SU-DHL-6 (cell line): ENCODE measurements around the gene C5orf15.
"Not testable (repeated sequence)": the region's sequence is repeated elsewhere in the genome, so short reads cannot be mapped to it uniquely, and the experiment has no call there.

ENCODE experiments used
- H2AFZ ChIP-seq: fragments of 200-600 bp; sonication (generic); 2 replicates; pipeline ENCODE4 v1.6.1; 2014; ENCODE audit warnings: low read depth, mild to moderate bottlenecking, moderate library complexity, mixed read lengths, antibody characterized with exemption, low read length; ENCODE audit not compliant: severe bottlenecking
- H3F3A ChIP-seq: fragments of 200-600 bp; shearing (Covaris generic); 2 replicates; pipeline ENCODE4 v1.6.0; 2016; ENCODE audit warnings: antibody characterized with exemption, mild to moderate bottlenecking; ENCODE audit not compliant: insufficient read depth
- H3K27ac ChIP-seq: fragments of 200-600 bp; sonication (generic); 2 replicates; pipeline ENCODE4 v1.5.1; 2016; ENCODE audit warnings: low read depth, mild to moderate bottlenecking, low read length, moderate library complexity, mixed read lengths
- H3K27me3 ChIP-seq: fragments of 200-600 bp; sonication (generic), shearing (Covaris generic); 2 replicates; pipeline ENCODE4 v1.6.0; 2014; ENCODE audit warnings: mild to moderate bottlenecking, low read length
- H3K36me3 ChIP-seq: fragments of 200-600 bp; sonication (generic); 2 replicates; pipeline ENCODE4 v1.6.1; 2014; ENCODE audit warnings: mild to moderate bottlenecking, low read length, mixed read lengths
- H3K4me2 ChIP-seq: fragments of 300-600, 200-600 bp; shearing (Covaris generic), sonication (generic); 2 replicates; pipeline ENCODE4 v1.6.0; 2014; ENCODE audit warnings: low read length, low read depth, mild to moderate bottlenecking; ENCODE audit not compliant: poor library complexity, severe bottlenecking
- H3K4me3 ChIP-seq: fragments of 200-600 bp; sonication (generic); 2 replicates; pipeline ENCODE4 v1.5.1; 2014; ENCODE audit warnings: antibody characterized with exemption, low read length, mild to moderate bottlenecking, mixed read lengths; ENCODE audit not compliant: insufficient read depth, poor library complexity, severe bottlenecking
- H3K79me2 ChIP-seq: fragments of 200-600 bp; sonication (generic); 2 replicates; pipeline ENCODE4 v1.6.1; 2014; ENCODE audit warnings: mild to moderate bottlenecking, low read length, moderate library complexity; ENCODE audit not compliant: insufficient read depth
- H3K9ac ChIP-seq: fragments of 200-600 bp; sonication (generic); 2 replicates; pipeline ENCODE4 v1.7.0; 2014; ENCODE audit warnings: mild to moderate bottlenecking, low read length
- H3K9me2 ChIP-seq: fragments of 200-600 bp; sonication (generic); replicated peaks from 2 replicates; pipeline ENCODE4 v1.6.1; 2014; ENCODE audit warnings: low read length; ENCODE audit not compliant: insufficient read depth
- H3K9me3 ChIP-seq: fragments of 200-600 bp; sonication (generic); 2 replicates; pipeline ENCODE4 v1.6.1; 2014; ENCODE audit warnings: low read length, mixed read lengths; ENCODE audit not compliant: insufficient read depth
- H4K20me1 ChIP-seq: fragments of 200-600 bp; sonication (generic); 2 replicates; pipeline ENCODE4 v1.6.1; 2014; ENCODE audit warnings: low read depth, mild to moderate bottlenecking, antibody characterized with exemption, low read length, moderate library complexity, mixed read lengths
- EZH2phosphoT487 ChIP-seq: fragments of 200-600 bp; sonication (generic), shearing (Covaris generic); conservative IDR thresholded peaks from 2 replicates; pipeline ENCODE4 v1.6.1; 2018; ENCODE audit warnings: mild to moderate bottlenecking, antibody characterized with exemption, low read length, moderate library complexity, mixed read lengths
- TF ChIP-seq, protein P1 (sequence below): fragments of 200-600 bp; sonication (generic); IDR thresholded peaks from one replicate; pipeline ENCODE4 v1.5.1; 2017; ENCODE audit warnings: antibody characterized with exemption, mild to moderate bottlenecking, low read length, moderate library complexity; ENCODE audit not compliant: insufficient read depth, poor library complexity, severe bottlenecking

Gene C5orf15

DNA sequence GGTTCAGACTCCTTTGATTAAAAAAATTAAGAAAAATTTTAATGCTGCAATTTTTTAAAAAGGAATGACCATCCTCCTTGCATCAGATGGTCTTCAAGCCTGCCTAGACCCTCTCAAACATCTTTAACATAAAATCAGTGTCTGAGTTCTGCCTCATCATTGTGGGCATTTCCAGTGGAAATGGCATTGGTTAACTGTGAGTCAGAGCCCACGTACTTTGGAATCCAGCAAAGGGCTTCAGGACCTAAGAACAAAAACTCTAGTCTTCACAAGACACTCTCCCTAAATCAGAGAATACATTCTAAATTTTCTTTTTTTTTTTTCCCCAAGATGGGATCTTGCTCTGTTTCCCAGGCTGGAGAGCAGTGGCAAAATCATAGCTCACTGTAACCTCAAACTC lies 9.4 kb upstream of the C5orf15 start:
- Histone ChIP-seq H3K79me2 (no peaks in the 10 kb centered on the region), H3K4me2 (no peak overlapping the region), H3K36me3 (peaks cover 17% of the 10 kb centered on the region; the same call in 1 of the 2 replicates), H3K4me3 (no peak overlapping the region), H3K27me3 (no peaks in the 10 kb centered on the region), H4K20me1 (no peaks in the 10 kb centered on the region), H2AFZ (no peak overlapping the region), H3F3A (peaks cover 5% of the 10 kb centered on the region; the same call in 1 of the 2 replicates), H3K9me2 (no peaks in the 10 kb centered on the region), H3K9ac (no peak overlapping the region), H3K27ac (no peak overlapping the region), H3K9me3 (no peaks in the 10 kb centered on the region)
- no peak for TF ChIP-seq EZH2phosphoT487
- TF ChIP-seq, protein P1, sequence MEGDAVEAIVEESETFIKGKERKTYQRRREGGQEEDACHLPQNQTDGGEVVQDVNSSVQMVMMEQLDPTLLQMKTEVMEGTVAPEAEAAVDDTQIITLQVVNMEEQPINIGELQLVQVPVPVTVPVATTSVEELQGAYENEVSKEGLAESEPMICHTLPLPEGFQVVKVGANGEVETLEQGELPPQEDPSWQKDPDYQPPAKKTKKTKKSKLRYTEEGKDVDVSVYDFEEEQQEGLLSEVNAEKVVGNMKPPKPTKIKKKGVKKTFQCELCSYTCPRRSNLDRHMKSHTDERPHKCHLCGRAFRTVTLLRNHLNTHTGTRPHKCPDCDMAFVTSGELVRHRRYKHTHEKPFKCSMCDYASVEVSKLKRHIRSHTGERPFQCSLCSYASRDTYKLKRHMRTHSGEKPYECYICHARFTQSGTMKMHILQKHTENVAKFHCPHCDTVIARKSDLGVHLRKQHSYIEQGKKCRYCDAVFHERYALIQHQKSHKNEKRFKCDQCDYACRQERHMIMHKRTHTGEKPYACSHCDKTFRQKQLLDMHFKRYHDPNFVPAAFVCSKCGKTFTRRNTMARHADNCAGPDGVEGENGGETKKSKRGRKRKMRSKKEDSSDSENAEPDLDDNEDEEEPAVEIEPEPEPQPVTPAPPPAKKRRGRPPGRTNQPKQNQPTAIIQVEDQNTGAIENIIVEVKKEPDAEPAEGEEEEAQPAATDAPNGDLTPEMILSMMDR: no peak

DNA sequence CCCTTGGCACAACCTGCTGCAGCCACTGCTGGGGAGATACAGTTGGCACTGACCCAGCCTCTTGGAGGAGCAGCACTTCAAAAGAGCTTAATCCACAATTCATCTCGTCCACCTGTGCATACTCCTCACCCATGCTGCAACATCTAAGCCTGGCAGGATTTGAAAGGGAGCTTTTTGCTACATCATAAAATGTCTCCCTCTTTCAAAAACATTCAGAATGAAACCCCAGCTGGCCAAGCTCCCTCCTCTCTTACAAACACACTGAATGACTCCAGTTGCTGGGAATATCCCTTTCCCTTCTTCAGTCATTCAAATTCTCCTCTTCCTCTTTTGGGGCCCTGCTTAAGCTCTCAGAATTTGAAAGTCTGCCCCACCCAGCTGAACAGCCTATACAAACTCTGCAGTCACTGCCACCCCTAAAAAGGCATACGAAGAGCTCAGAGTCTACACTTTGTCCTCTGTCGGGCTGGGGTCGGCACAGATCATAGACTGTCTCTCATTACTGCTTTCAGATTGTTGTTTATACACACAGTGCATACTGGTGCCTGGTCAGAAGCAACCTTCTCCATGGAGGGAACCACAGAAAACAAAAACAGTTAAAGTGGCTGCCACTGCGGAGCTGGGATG lies 8.8 kb upstream of the C5orf15 start:
- Histone ChIP-seq H3K79me2 (no peaks in the 10 kb centered on the region), H3K9me3 (no peaks in the 10 kb centered on the region), H3K4me3 (no peak overlapping the region), H3F3A (peaks cover 5% of the 10 kb centered on the region; the same call in 1 of the 2 replicates), H3K4me2 (no peak overlapping the region), H3K9ac (no peak overlapping the region), H3K27ac (no peak overlapping the region), H2AFZ (no peak overlapping the region), H3K9me2 (no peaks in the 10 kb centered on the region), H4K20me1 (no peaks in the 10 kb centered on the region), H3K27me3 (no peaks in the 10 kb centered on the region), H3K36me3 (peaks cover 19% of the 10 kb centered on the region; the same call in 1 of the 2 replicates)
- TF ChIP-seq EZH2phosphoT487: no peak
- TF ChIP-seq, protein P1: no peak

DNA sequence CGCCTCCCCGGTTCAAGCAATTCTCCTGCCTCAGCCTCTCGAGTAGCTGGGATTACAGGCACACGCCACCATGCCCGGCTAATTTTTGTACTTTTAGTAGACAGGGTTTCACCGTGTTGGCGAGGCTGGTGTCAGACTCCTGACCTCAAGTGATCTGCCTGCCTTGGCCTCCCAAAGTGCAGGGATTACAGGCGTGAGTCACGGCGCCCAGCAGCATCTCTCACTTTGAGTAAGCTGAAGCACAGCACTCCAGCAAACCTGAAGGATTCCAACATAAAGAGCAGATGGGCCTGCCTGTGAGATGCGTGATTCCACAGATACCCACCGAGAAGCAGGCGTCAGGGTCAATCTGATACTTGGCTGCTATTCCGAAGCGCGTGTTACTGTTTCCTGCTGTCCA lies 7.1 kb upstream of the C5orf15 start:
- H3K27me3 ChIP-seq, H3K4me3 ChIP-seq, H3K9me3 ChIP-seq, H3K4me2 ChIP-seq, H4K20me1 ChIP-seq, H3K79me2 ChIP-seq, H3K9me2 ChIP-seq, H3K9ac ChIP-seq, H3K27ac ChIP-seq, H3F3A ChIP-seq, H2AFZ ChIP-seq: not testable (repeated sequence)
- peaks cover 19% of the 10 kb centered on the region; the same call in 1 of the 2 replicates for H3K36me3 ChIP-seq

DNA sequence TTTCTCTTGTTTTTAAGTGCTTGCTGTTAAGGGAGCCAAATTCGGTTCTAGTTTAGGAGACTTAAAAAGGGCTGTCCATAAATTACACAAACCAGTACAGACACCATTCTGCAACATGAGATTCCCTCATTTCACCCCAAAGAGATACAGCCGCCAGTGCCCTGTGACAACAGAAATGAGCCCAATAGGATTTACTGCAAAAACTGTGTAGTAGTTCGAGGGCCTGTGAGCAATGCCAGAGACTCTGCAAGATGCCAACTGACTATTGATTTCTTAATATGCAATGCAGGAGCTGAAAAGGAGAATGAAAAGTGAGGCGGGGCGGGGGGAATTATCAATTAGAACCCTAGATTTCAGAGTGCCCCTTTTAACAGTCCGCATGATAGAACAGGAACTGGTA lies 5.7 kb upstream of the C5orf15 start:
- Histone ChIP-seq H3K4me3 (no peak overlapping the region), H3K27me3 (no peaks in the 10 kb centered on the region), H4K20me1 (no peaks in the 10 kb centered on the region), H3K9ac (no peak overlapping the region), H3K4me2 (no peak overlapping the region), H2AFZ (no peak overlapping the region), H3K79me2 (no peaks in the 10 kb centered on the region), H3K27ac (no peak overlapping the region), H3F3A (peaks cover 19% of the 10 kb centered on the region), H3K9me2 (no peaks in the 10 kb centered on the region), H3K36me3 (peaks cover 16% of the 10 kb centered on the region; the same call in 1 of the 2 replicates), H3K9me3 (no peaks in the 10 kb centered on the region)
- TF ChIP-seq, protein P1: no peak
- no peak for TF ChIP-seq EZH2phosphoT487
